A549 (cell line): ENCODE data around the gene SH3RF3.

ENCODE experiments used
- CTCF ChIP-seq: fragments of >200 bp; sonication (Bioruptor Twin); formaldehyde crosslinking; IDR thresholded peaks from 3 replicates; pipeline ENCODE4 v1.5.1; 2016
- GATA3 ChIP-seq: IDR thresholded peaks from 2 replicates; pipeline ENCODE4 v1.6.1; 2012; ENCODE audit warnings: borderline replicate concordance
- JUNB ChIP-seq: fragments of >200 bp; sonication (Bioruptor Twin); formaldehyde crosslinking; IDR thresholded peaks from 2 replicates; pipeline ENCODE4 v1.6.1; 2016
- POLR2A ChIP-seq: IDR thresholded peaks from 2 replicates; pipeline ENCODE4 v1.6.1; 2012; ENCODE audit warnings: mild to moderate bottlenecking, low read length
- RAD21 ChIP-seq, 2 experiments: fragments of >200 bp in 1 of 2; sonication (Bioruptor Twin) in 1 of 2; formaldehyde crosslinking in 1 of 2; IDR thresholded peaks in 1 of 2; conservative IDR thresholded peaks in 1 of 2; 2 replicates in 1 of 2; 3 replicates in 1 of 2; pipeline ENCODE4 v1.6.1; 2012 to 2018; ENCODE audit warnings: inconsistent platforms in 1 of 2

DNA sequence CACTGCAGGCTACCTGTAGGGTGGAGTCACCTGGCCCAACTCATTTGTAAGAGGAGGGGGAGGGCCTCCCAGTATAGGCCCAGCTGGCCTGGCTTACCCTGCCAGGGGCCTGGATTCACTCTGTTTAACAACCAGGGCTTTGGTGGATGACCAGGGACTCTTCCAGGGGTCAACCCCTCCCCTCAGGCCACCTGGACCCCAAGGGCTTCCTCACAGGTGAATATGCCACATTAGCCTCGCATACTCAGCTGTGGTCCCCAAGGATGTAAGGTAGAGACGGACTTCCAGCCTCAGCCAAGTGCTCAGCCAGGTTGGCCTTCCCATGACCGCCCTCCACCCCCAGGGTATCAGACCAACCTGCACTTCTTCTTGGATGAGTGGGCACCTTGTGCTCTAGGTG is 8.8 kb upstream of the SH3RF3 start:
- TF ChIP-seq POLR2A (no peak), CTCF (no peak), GATA3 (no peak), JUNB (no peak), RAD21 (conservative IDR thresholded peaks at IDR 0.05 in 1 of 2, IDR thresholded peaks at IDR 0.05 in 1 of 2) (no peak)
